K562 (cell line): ENCODE results near the gene TUBB1. TPM values are rescaled to one million over a fixed set of nuclear protein-coding genes. Genes with fewer than 3 reads are reported as not detected.
A peak's percentile ranks its signal among the peaks of the same experiment; 100 is the strongest.

Source experiments
- ATF6 ChIP-seq: sonication (generic); formaldehyde crosslinking; IDR thresholded peaks from 2 replicates; pipeline ENCODE4 v1.4.0; 2020; ENCODE audit warnings: mild to moderate bottlenecking, missing genetic modification reagents
- E2F1 ChIP-seq: sonication (generic); formaldehyde crosslinking; IDR thresholded peaks from 2 replicates; pipeline ENCODE4 v1.8.1; 2023; ENCODE audit warnings: mild to moderate bottlenecking, missing genetic modification reagents, moderate library complexity
- EP400 ChIP-seq: fragments of 450-650 bp; IDR thresholded peaks from 2 replicates; pipeline ENCODE4 v1.6.1; 2017; ENCODE audit warnings: antibody characterized with exemption, mild to moderate bottlenecking, moderate library complexity
- ERF ChIP-seq: fragments of 450-650 bp; formaldehyde crosslinking; IDR thresholded peaks from 2 replicates; pipeline ENCODE4 v1.4.0; 2020; ENCODE audit warnings: mild to moderate bottlenecking, mixed read lengths
- EZH2 ChIP-seq: IDR thresholded peaks from 2 replicates; pipeline ENCODE4 v1.6.1; 2012; ENCODE audit warnings: low read depth, mild to moderate bottlenecking, inconsistent platforms, low read length, borderline replicate concordance
- FOXK1 ChIP-seq: sonication (generic); formaldehyde crosslinking; IDR thresholded peaks from 2 replicates; pipeline ENCODE4 v1.8.0; 2022; ENCODE audit warnings: missing genetic modification reagents, mild to moderate bottlenecking, borderline replicate concordance
- HDGF ChIP-seq: fragments of 450-650 bp; IDR thresholded peaks from 2 replicates; pipeline ENCODE4 v1.6.1; 2016
- HSF4 ChIP-seq: fragments of 250-450 bp; sonication (Bioruptor Pico); IDR thresholded peaks from 2 replicates; pipeline ENCODE4 v2.1.2; 2022; ENCODE audit warnings: mild to moderate bottlenecking, moderate library complexity, borderline replicate concordance
- MAZ ChIP-seq, 2 experiments: fragments of 450-650 bp in 1 of 2; sonication (generic) in 1 of 2; formaldehyde crosslinking; IDR thresholded peaks in 1 of 2; conservative IDR thresholded peaks in 1 of 2; 2 replicates each; pipeline versions ENCODE4 v1.4.0 to v1.5.0; 2020; ENCODE audit warnings: mild to moderate bottlenecking in 1 of 2, missing genetic modification reagents in 1 of 2
- MYNN ChIP-seq, 2 experiments: sonication (generic); formaldehyde crosslinking in 1 of 2; IDR thresholded peaks; 2 replicates each; pipeline versions ENCODE4 v1.5.0 to v1.6.1; 2016 to 2020; ENCODE audit warnings: antibody characterized with exemption in 1 of 2, missing genetic modification reagents in 1 of 2
- NKRF ChIP-seq: fragments of 450-650 bp; IDR thresholded peaks from 2 replicates; pipeline ENCODE4 v1.6.1; 2016; ENCODE audit warnings: borderline replicate concordance
- NR3C1 ChIP-seq: sonication (generic); formaldehyde crosslinking; IDR thresholded peaks from 2 replicates; pipeline ENCODE4 v1.8.1; 2022; ENCODE audit warnings: missing genetic modification reagents
- PREB ChIP-seq: sonication (generic); formaldehyde crosslinking; IDR thresholded peaks from 2 replicates; pipeline ENCODE4 v1.8.1; 2023; ENCODE audit warnings: mild to moderate bottlenecking, missing genetic modification reagents
- RBM39 ChIP-seq: fragments of 200-400 bp; formaldehyde crosslinking; optimal IDR thresholded peaks from 2 replicates; pipeline ENCODE3; 2018; ENCODE audit warnings: low read depth, low read length
- YBX1 ChIP-seq: fragments of 450-650 bp; IDR thresholded peaks from 2 replicates; pipeline ENCODE4 v1.7.1; 2016; ENCODE audit warnings: mild to moderate bottlenecking
- ZBTB8A ChIP-seq: fragments of 450-650 bp; IDR thresholded peaks from 2 replicates; pipeline ENCODE4 v1.6.1; 2018; ENCODE audit warnings: mild to moderate bottlenecking, moderate library complexity; ENCODE audit not compliant: partially characterized antibody
- ZNF57 ChIP-seq: fragments of 450-650 bp; formaldehyde crosslinking; IDR thresholded peaks from 2 replicates; pipeline ENCODE4 v1.4.0; 2020; ENCODE audit warnings: mild to moderate bottlenecking, moderate library complexity
- ZNF766 ChIP-seq: fragments of 200-800 bp; sonication (Bioruptor generic); conservative IDR thresholded peaks from 2 replicates; pipeline ENCODE4 v1.6.1; 2016; ENCODE audit warnings: missing genetic modification characterization, missing compliant biosample characterization
- polyA plus RNA-seq, 8 experiments: library from polyadenylated mRNA; depleted of rRNA in 4 of 8; stranded (reverse) in 5 of 8; unstranded in 3 of 8; fragments of >200 nt; fragmentation: Nextera tagmentation in 2 of 8; fragmentation: Illumina TruSeq in 1 of 8; extraction: Ambion mirVana in 2 of 8; extraction: Trizol in 1 of 8; gene quantifications; 2 replicates each; pipeline versions ENCODE4 v1.2.1 to v1.2.3, GENCODE V29; 2011 to 2014; ENCODE audit warnings: inconsistent platforms in 1 of 8, missing spikeins in 1 of 8
- total RNA-seq, 7 experiments: library from RNA; depleted of rRNA in 6 of 7; stranded (reverse); fragments of >200 nt in 6 of 7; fragmentation: Illumina TruSeq in 2 of 7; extraction: Trizol in 2 of 7; gene quantifications; 2 replicates each; pipeline versions ENCODE4 v1.2.1 to v1.2.3, GENCODE V29; 2011 to 2021; ENCODE audit warnings: low replicate concordance in 1 of 7

The TUBB1 gene
- total and polyA plus RNA-seq, 9 of the 15 experiments (the other 6 are each of a cell fraction or from before 2014, with no cell fraction given): 1.5 to 3.9 (median 2.4) TPM

- 0 out of 2 replicates have a peak, but pooled peaks have one; percentile 76 for TF ChIP-seq NR3C1 (CRISPR knock-in tag)
- TF ChIP-seq ZBTB8A: no peak
- no peak for TF ChIP-seq FOXK1
- 0 out of 2 replicates have a peak, but pooled peaks have one; percentile 32 for TF ChIP-seq NKRF
- 0 out of 2 replicates have a peak, but pooled peaks have one; percentile 37 for TF ChIP-seq ATF6 (CRISPR knock-in tag)
- no peak for TF ChIP-seq EP400
- TF ChIP-seq ERF: no peak
- TF ChIP-seq EZH2: no peak
- no peak for TF ChIP-seq ZNF57
- peak in 1 of 2 experiments; percentile 48; a peak in 2 of 4 replicates for TF ChIP-seq MAZ (CRISPR knock-in tag; conservative IDR thresholded peaks at IDR 0.05 in 1 of 2, IDR thresholded peaks at IDR 0.05 in 1 of 2)
- TF ChIP-seq PREB (CRISPR knock-in tag): no peak
- TF ChIP-seq MYNN (IDR thresholded peaks at IDR 0.05): 0 out of 2 replicates have a peak, but pooled peaks have one; percentile 23
- no peak for TF ChIP-seq MYNN (CRISPR knock-in tag; IDR thresholded peaks at IDR 0.05)
- no peak for TF ChIP-seq ZNF766 (CRISPR knock-in tag)
- TF ChIP-seq YBX1: no peak
- no peak for TF ChIP-seq E2F1 (CRISPR knock-in tag)
- no peak for TF ChIP-seq HDGF
- TF ChIP-seq RBM39: no peak
- TF ChIP-seq HSF4 (CRISPR knock-in tag): no peak
Observed at GRCh38 chr20:59006167-59006863, 12.9 kb upstream of the TUBB1 start (continued).
